ENCODE measurements around the gene GBP4. TPM values are rescaled to one million over a fixed set of nuclear protein-coding genes. Genes with fewer than 3 reads are reported as not detected.
A peak's percentile ranks its signal among the peaks of the same experiment; 100 is the strongest.

Gene GBP4
- total and polyA plus RNA-seq, 2 experiments from 2014 or later, result 0.03 TPM; not detected in 1

DNA sequence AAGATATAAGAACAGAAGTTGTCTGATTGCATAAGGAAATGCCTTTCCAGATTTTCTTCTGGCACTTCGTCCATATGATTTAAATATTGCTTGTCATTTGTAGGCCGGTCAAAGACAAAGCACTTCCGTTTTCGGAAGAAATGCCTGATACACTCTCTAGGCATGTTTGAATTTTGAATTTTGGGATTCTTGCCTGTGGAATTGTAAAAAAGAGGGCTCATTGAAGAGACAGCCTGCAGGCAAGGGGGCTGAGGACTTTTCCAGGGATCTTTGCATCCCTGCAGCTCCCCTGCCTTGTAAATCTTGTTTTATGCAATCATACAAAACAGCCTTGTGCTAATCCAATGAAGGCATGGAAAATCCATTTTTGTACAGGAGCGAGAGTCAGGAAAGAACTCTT is 7.4 kb downstream of the GBP4 start (continued):
- TF ChIP-seq, protein P1, sequence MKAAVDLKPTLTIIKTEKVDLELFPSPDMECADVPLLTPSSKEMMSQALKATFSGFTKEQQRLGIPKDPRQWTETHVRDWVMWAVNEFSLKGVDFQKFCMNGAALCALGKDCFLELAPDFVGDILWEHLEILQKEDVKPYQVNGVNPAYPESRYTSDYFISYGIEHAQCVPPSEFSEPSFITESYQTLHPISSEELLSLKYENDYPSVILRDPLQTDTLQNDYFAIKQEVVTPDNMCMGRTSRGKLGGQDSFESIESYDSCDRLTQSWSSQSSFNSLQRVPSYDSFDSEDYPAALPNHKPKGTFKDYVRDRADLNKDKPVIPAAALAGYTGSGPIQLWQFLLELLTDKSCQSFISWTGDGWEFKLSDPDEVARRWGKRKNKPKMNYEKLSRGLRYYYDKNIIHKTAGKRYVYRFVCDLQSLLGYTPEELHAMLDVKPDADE (IDR thresholded peaks at IDR 0.05), result no peak
- TF ChIP-seq, protein P2, sequence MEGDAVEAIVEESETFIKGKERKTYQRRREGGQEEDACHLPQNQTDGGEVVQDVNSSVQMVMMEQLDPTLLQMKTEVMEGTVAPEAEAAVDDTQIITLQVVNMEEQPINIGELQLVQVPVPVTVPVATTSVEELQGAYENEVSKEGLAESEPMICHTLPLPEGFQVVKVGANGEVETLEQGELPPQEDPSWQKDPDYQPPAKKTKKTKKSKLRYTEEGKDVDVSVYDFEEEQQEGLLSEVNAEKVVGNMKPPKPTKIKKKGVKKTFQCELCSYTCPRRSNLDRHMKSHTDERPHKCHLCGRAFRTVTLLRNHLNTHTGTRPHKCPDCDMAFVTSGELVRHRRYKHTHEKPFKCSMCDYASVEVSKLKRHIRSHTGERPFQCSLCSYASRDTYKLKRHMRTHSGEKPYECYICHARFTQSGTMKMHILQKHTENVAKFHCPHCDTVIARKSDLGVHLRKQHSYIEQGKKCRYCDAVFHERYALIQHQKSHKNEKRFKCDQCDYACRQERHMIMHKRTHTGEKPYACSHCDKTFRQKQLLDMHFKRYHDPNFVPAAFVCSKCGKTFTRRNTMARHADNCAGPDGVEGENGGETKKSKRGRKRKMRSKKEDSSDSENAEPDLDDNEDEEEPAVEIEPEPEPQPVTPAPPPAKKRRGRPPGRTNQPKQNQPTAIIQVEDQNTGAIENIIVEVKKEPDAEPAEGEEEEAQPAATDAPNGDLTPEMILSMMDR (conservative IDR thresholded peaks at IDR 0.05; ENCODE audit: low read depth in 2 of 2), result no peak
- TF ChIP-seq JUNB (IDR thresholded peaks at IDR 0.05; ENCODE audit: unreplicated experiment) (no peak), CREB1 (CRISPR knock-in tag; IDR thresholded peaks at IDR 0.05; ENCODE audit: low read depth) (no peak), ZNF114 (CRISPR knock-in tag; IDR thresholded peaks at IDR 0.05) (no peak)

DNA sequence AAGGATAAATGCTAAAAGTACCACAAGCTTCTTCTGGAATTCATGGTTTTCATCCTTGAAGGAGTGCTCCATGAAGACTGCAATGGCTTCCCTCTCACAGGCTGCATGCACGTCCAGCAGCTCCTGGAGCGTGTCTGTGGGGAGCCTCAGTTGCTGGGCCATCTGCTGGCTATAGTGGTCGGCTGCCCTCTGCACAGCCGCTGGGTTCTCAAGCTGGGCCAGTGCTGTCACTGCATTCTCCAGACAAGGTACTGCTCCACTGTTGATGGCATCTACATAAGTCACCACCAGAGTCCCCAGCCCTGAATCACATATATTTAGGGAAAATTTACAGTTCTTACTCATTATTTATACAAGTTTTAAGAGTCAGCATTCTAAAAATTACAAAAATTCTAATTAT is 8.7 kb downstream of the GBP4 start:
- Histone ChIP-seq H3K9me2 (ENCODE audit: insufficient read depth) (no peaks in the 10 kb centered on the region), H3K27me3 (ENCODE audit: insufficient read depth) (no peaks in the 10 kb centered on the region), H3K27ac (ENCODE audit: low read depth) (no peak overlapping the region), H3K4me2 (no peak overlapping the region), H3F3A (replicated peaks; ENCODE audit: low read depth) (no peaks in the 10 kb centered on the region), H3K4me3 (no peak overlapping the region), H2AFZ (0 out of 2 replicates have a peak overlapping the region, but pooled peaks have one; percentile 9), H4K20me1 (replicated peaks; ENCODE audit: insufficient read depth) (no peaks in the 10 kb centered on the region), H3K79me2 (replicated peaks; ENCODE audit: insufficient read depth) (no peaks in the 10 kb centered on the region), H3K4me1 (ENCODE audit: insufficient read depth) (no peaks in the 10 kb centered on the region), H3K36me3 (ENCODE audit: insufficient read depth) (no peaks in the 10 kb centered on the region)
- Mint-ChIP-seq H3K4me1 (no peaks in the 10 kb centered on the region), H3K27me3 (ENCODE audit: insufficient read depth, low read depth, poor library complexity) (no peaks in the 10 kb centered on the region), H3K9me3 (no peaks in the 10 kb centered on the region), H3K27ac (no peak overlapping the region), H3K4me3 (no peak overlapping the region), H3K36me3 (ENCODE audit: low read depth) (no peaks in the 10 kb centered on the region)
- peak; percentile 62 for ATAC-seq
- TF ChIP-seq, protein P2 (conservative IDR thresholded peaks at IDR 0.05; ENCODE audit: low read depth in 2 of 2), result peak in 1 of 2 experiments; percentile 24; a peak in 2 of 4 replicates
- no peak for TF ChIP-seq ZNF114 (CRISPR knock-in tag; IDR thresholded peaks at IDR 0.05)
- DNase-seq (ENCODE audit: low spot score), result no peak

DNA sequence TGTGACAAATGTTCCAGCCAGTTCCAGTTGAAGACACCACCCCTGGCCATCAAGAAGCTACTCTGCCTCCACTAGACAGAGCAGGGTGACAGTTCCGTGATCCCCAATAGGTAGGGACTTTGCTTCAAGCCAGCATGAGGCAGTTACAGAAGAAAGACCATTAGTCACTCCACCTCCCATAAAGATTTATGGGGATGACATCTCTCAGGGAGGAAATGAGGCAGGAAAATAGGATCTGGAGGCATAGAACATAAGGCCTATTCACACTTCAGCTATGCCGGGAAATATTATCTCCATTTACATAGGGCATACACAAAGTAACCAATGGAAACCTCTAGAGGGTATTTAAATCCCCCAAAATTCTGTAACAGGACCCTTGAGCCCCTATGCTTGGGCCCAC is 19.4 kb downstream of the GBP4 start:
- ATAC-seq, result no peak
- no peak for DNase-seq (ENCODE audit: low spot score)
- H2AFZ ChIP-seq, result no peak overlapping the region
- no peak for TF ChIP-seq ZNF114 (CRISPR knock-in tag; IDR thresholded peaks at IDR 0.05)
- TF ChIP-seq, protein P2 (conservative IDR thresholded peaks at IDR 0.05; ENCODE audit: low read depth in 2 of 2), result no peak
- no peak for TF ChIP-seq EZH2 (IDR thresholded peaks at IDR 0.05; ENCODE audit: low read depth, unreplicated experiment)
- TF ChIP-seq EZH2phosphoT487 (IDR thresholded peaks at IDR 0.05; ENCODE audit: unreplicated experiment), result no peak
- TF ChIP-seq ZNF331 (CRISPR knock-in tag; IDR thresholded peaks at IDR 0.05; ENCODE audit: low read depth), result no peak
- TF ChIP-seq POLR2AphosphoS5 (IDR thresholded peaks at IDR 0.05; ENCODE audit: low read depth), result no peak
- no peak for TF ChIP-seq JUNB (IDR thresholded peaks at IDR 0.05; ENCODE audit: unreplicated experiment)
- no peak for TF ChIP-seq CREB1 (CRISPR knock-in tag; IDR thresholded peaks at IDR 0.05; ENCODE audit: low read depth)
- TF ChIP-seq STAT1 (IDR thresholded peaks at IDR 0.05; ENCODE audit: unreplicated experiment), result no peak
- TF ChIP-seq NANOG (IDR thresholded peaks at IDR 0.05; ENCODE audit: borderline replicate concordance), result no peak
- TF ChIP-seq, protein P1 (IDR thresholded peaks at IDR 0.05), result no peak

More for the DNA sequence above, 19.4 kb downstream of the GBP4 start:
- no peak overlapping the region for H3K27ac Mint-ChIP-seq
- no peaks in the 10 kb centered on the region for H3K9me2 ChIP-seq (ENCODE audit: insufficient read depth)
- H3K4me1 Mint-ChIP-seq, result no peaks in the 10 kb centered on the region
- H3K9me3 Mint-ChIP-seq, result peaks cover 10% of the 10 kb centered on the region; the same call in 1 of the 3 replicates
- no peaks in the 10 kb centered on the region for H4K20me1 ChIP-seq (replicated peaks; ENCODE audit: insufficient read depth)
- H3K27me3 ChIP-seq (ENCODE audit: insufficient read depth), result no peaks in the 10 kb centered on the region
- no peak overlapping the region for H3K4me3 ChIP-seq
- no peak overlapping the region for H3K4me3 Mint-ChIP-seq
- H3K79me2 ChIP-seq (replicated peaks; ENCODE audit: insufficient read depth), result no peaks in the 10 kb centered on the region
- no peak overlapping the region for H3K27ac ChIP-seq (ENCODE audit: low read depth)
- no peaks in the 10 kb centered on the region for H3K4me1 ChIP-seq (ENCODE audit: insufficient read depth)
- no peaks in the 10 kb centered on the region for H3K36me3 ChIP-seq (ENCODE audit: insufficient read depth)
- H3F3A ChIP-seq (replicated peaks; ENCODE audit: low read depth), result no peaks in the 10 kb centered on the region
- peaks cover 2% of the 10 kb centered on the region for H3K27me3 Mint-ChIP-seq (ENCODE audit: insufficient read depth, low read depth, poor library complexity)
- H3K36me3 Mint-ChIP-seq (ENCODE audit: low read depth), result 0 out of 3 replicates have a peak, but pooled peaks cover 2% of the 10 kb centered on the region
- no peak overlapping the region for H3K4me2 ChIP-seq
